Mucosa of descending colon (tissue), 3 donors: Measurements from ENCODE around the gene CA5A. TPM values are rescaled to one million over a fixed set of nuclear protein-coding genes. Genes with fewer than 3 reads are reported as not detected.
"Not testable (repeated sequence)": the region's sequence is repeated elsewhere in the genome, so short reads cannot be mapped to it uniquely, and the experiment has no call there.

ENCODE experiments used
- ATAC-seq: fragments of 200-7000 bp; cut with Tn5 transposase; one replicate; pipeline ENCODE4 v1.9.1; 2020; ENCODE audit warnings: mild to moderate bottlenecking, moderate library complexity
- DNase-seq, 3 donors: peaks; one replicate each; pipeline ENCODE4 v3.0.0-alpha.2; 2020
- H3K36me3 ChIP-seq: fragments of 200-600 bp; one replicate; pipeline ENCODE4 v1.8.0; 2021; ENCODE audit warnings: low read depth, mild to moderate bottlenecking
- H3K4me1 ChIP-seq: fragments of 200-600 bp; one replicate; pipeline ENCODE4 v1.8.0; 2021; ENCODE audit warnings: low read depth, mild to moderate bottlenecking
- H3K4me3 ChIP-seq: fragments of 200-600 bp; one replicate; pipeline ENCODE4 v1.8.0; 2021; ENCODE audit warnings: mild to moderate bottlenecking
- H3K9me3 ChIP-seq: fragments of 200-600 bp; one replicate; pipeline ENCODE4 v1.8.0; 2021; ENCODE audit warnings: mild to moderate bottlenecking
- intact Hi-C, 2 donors: fragments of 100-400 bp; cut with DNase I in 1 of 2; cut with micrococcal nuclease in 1 of 2; formaldehyde crosslinking; loops; one replicate each; pipeline versions ENCODE4 v1.11.0 to v1.11.1; 2022; cut with DNase I, micrococcal nuclease
- total RNA-seq, 3 donors: library from RNA; stranded (reverse); fragmentation: NEBNext Ultra II Directional in 2 of 3; extraction: Animal tissue kit (Norgen Biotek cat#: 25700) in 2 of 3; gene quantifications; one replicate each; pipeline versions ENCODE4 v1.2.1 to v1.2.4, GENCODE V29; 2021 to 2023
- TF ChIP-seq, protein P1 (sequence below): fragments of 200-600 bp; IDR thresholded peaks from one replicate; pipeline ENCODE4 v1.8.0; 2022; ENCODE audit warnings: antibody characterized with exemption, mild to moderate bottlenecking
- donor health status: DM: no; HTN: no; CAD: no; lungs with moderate emphysema.
- donor health status: DM: no; HTN: no; CAD: no.
- donor health status: DM: no; HTN: yes; CAD: no.

Gene CA5A
- total RNA-seq, 3 donors from 2014 or later, result 0.05 to 0.25 TPM; not detected in 1

DNA sequence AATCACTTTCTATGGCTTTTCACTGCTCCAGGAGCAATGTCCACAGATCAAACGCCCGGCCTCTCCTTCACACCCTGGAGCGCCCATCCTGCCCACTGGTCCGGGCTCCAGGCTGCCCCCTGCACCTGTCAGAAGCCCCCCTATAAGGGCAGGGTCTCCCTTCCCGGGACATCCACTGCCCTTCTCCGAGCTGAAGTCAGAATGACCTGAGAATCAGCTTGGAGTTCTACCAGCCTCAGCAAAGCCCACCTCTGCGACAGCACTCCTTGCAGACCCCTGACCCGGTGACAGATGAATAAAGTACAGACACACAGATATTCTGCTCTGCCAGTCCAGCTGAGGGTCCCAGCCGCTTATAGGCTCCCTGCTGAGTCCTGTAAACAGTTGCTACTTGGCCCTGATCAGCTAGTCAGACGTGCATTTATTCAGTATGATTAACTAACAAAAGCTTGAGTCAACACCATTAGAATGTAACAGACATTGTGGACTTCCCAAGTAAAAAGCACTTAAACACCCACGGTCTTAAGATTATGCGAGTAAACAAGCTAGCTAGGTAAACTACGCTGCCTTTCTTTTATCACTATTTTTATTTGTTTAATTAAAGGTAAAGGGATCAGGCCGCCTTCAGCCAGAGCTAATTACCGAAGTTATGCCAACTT lies 71.9 kb downstream of the CA5A start:
- no peak for ATAC-seq
- intact Hi-C loops, result no loop called here
- Histone ChIP-seq H3K36me3 (no peaks in the 10 kb centered on the region), H3K4me3 (no peak overlapping the region), H3K4me1 (no peaks in the 10 kb centered on the region), H3K9me3 (no peaks in the 10 kb centered on the region)
- TF ChIP-seq, protein P1, sequence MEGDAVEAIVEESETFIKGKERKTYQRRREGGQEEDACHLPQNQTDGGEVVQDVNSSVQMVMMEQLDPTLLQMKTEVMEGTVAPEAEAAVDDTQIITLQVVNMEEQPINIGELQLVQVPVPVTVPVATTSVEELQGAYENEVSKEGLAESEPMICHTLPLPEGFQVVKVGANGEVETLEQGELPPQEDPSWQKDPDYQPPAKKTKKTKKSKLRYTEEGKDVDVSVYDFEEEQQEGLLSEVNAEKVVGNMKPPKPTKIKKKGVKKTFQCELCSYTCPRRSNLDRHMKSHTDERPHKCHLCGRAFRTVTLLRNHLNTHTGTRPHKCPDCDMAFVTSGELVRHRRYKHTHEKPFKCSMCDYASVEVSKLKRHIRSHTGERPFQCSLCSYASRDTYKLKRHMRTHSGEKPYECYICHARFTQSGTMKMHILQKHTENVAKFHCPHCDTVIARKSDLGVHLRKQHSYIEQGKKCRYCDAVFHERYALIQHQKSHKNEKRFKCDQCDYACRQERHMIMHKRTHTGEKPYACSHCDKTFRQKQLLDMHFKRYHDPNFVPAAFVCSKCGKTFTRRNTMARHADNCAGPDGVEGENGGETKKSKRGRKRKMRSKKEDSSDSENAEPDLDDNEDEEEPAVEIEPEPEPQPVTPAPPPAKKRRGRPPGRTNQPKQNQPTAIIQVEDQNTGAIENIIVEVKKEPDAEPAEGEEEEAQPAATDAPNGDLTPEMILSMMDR, result no peak
- no peak for DNase-seq

DNA sequence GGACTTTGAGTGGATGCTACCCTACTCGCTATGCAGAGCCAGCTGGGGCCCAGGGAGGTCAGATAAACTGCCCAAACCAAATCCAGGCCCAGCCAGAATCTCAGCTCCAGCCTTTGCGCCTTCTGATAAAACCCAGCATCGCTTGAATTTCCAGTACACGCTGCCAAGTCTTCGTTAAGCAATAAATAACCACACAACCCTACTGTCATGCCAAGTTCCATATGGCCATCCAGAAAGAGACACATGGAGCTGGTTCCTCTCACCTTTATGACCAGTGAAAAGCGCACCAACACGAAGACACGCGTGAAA lies 73.0 kb downstream of the CA5A start:
- intact Hi-C loops, H3K4me1 ChIP-seq, DNase-seq, H3K4me3 ChIP-seq, ATAC-seq, H3K9me3 ChIP-seq, H3K36me3 ChIP-seq: not testable (repeated sequence)

DNA sequence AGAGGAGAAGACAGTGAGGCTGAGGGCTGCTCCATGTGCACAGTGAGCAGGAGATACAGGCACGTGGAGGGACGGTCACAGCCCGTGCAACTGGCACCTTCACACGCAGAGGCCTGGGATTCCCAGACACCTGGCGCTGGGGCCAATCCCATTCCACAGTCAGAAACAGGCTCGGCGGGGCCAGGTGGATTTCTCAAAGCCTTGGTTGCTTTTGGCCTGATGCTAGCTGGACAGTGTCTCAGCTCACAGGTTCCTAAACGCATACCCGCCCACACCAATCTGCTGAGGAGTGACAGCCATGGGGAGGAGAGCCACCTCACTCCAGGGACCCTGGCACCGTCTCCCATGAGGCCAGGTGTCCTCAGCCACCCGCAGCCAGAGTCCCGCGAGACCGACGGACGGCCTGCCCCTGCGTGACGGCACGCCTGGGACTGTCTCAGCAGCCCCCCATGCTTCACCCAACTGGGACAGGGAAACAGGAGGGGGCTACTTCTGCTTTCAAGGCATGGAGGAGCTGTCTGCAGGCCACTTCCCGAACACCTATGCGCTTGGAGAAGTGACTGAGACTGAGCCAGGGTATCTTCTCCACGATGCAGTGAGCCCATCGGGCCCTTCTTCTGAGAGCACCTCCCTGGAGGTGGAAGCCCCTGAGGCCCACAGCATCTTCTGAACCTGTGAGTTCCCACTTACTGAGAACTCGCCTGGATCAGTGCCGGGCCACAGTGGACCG lies 73.6 kb downstream of the CA5A start:
- H3K36me3 ChIP-seq, H3K4me1 ChIP-seq, H3K9me3 ChIP-seq, H3K4me3 ChIP-seq, ATAC-seq, intact Hi-C loops, DNase-seq: not testable (repeated sequence)

DNA sequence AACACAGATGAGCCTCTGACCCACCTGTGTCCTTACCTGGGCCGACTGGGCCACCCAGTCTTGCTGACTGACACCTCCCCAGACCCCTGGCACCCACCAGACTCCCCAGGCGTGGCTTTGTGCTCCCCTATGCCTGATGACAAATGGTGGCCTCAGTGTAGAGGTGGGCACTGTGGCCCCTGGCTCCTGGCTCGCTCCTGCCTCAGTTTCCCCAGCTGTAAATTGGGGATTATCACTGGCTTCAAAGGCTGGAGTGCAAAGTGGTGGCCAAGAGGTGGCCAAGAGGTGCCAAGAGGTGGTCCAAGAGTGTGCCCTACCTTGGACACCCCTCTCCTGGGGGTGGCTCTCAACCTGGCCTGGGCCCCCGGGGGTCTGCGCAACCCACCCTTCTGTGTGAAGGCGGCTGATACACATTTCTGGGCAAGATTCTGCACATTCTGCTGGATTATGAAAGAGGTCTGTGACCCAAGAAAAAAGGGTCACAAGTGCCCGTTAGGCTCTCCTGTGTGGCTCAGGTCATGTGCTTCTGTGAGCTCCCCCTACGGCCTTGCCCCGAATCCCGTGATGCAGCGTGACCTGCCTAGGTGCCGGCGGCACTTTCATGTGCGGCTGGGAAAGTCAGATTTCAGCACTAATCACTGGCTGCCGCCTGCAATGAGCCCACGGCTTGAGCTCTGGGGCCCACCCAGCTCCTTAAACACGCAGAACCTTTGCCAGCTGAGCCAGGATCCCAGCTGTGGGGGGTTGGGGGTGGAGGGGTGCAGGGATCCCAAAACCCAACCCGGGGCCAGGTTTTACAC lies 74.8 kb downstream of the CA5A start:
- DNase-seq, ATAC-seq, H3K9me3 ChIP-seq, H3K4me1 ChIP-seq, intact Hi-C loops, H3K36me3 ChIP-seq, H3K4me3 ChIP-seq: not testable (repeated sequence)

DNA sequence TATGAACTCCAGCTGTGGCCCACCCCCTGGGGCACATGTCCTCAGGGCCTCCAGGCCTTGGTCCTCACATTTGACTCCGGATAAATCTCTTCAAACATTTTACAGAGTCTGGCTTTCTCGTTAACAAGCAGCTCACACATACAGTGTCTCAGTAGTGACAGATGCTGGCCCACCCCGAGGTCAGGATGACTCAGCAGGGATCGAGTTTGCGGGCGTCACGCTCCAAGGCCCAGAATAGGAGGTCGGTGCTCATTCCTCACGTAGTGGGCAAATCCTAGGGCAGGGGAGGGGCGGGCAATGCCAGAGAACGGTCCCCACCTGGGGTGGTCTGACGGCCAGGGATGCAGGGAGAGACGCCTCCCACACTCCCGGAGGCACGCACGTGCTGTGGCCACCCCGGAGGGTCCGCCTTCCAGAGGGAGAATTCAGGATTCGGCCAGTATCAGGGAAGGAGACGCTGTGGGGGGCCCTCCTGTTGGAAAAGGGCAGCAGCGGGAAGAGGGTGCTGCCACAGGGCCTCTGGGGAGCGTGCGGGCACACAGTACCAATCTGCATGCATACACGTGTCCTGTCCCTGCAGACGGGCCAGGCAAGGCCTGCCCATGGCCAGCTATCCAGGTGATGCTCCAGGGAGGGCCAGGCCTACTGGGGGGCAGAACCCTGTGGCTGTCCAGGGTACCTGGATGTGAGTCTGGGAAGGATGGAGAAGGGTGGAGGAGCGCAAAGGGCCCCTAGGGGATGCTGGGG lies 75.6 kb downstream of the CA5A start:
- TF ChIP-seq, protein P1, result no peak
- Histone ChIP-seq H3K4me3 (no peak overlapping the region), H3K4me1 (peaks cover 6% of the 10 kb centered on the region), H3K36me3 (no peaks in the 10 kb centered on the region), H3K9me3 (no peaks in the 10 kb centered on the region)
- ATAC-seq (no peak), DNase-seq (peak in 1 of 3 donors; percentile 47)
- intact Hi-C loops, result no loop called here

DNA sequence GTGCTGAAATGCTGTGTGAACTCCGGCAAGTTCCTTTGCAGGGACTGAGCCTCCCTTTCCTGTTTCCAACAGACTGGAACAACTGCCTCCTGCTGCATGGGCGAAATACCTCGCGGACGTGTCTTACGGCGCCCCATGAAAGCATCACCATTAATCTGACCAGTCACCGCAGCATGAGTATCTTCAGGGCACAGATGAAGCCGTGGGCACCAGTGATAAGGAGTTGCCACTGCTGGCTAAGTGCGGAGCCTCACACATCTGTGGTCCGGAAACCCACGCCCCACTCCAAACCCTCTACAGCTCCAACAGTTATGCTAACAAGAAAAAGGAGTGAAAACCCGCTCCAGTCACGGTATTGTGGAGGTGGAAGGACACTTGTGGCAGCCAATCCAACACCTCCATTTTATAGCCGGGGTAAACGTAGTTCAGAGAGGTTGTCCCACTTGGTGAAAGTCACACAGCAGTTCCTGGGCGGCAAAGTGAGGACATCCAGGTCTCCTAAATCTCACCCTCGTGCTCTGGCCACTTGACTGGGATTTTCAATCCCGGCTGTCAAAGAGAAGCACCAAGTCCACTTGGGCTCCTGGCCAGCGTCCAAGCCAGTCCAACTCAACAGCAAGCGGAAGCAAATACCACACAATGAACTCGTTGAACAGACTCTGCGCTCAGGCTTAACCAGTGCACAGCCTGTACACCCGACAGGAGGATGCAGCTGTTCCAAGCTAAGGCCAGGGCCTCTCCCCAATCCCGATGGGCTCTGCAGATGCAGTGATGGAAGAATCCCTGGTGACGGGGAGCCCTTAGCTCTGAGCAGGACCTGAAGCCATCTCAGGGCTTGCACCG lies 78.0 kb downstream of the CA5A start:
- H3K4me1 ChIP-seq, result peaks cover 12% of the 10 kb centered on the region
- DNase-seq, result peak in 1 of 3 donors; percentile 36
- H3K4me3 ChIP-seq, ATAC-seq, H3K9me3 ChIP-seq, intact Hi-C loops, H3K36me3 ChIP-seq: not testable (repeated sequence)

DNA sequence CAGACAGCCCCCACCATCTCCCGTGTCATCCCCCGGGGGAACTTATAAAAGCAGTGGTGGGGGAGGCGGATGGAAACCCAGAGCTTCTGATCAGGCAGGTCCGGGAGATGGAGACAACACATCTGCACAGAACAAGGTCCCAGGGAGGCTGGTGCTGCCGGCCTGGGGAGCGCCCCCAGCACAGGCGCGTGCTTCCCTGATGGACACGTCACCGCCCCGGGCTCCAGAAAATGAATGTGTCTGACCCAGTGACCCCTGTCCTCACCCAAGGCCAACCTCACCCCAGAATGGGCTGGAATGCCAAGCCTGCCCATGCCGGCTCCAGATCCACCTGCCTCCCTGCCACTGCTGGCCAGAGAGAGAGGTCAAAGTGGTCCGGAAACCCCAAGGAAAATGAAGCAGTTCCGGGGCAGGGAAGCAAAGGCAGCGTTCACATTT lies 79.5 kb downstream of the CA5A start:
- DNase-seq (no peak), ATAC-seq (no peak)
- peaks cover 17% of the 10 kb centered on the region for H3K4me1 ChIP-seq
- TF ChIP-seq, protein P1, result no peak
- intact Hi-C loops, result no loop called here
- H3K9me3 ChIP-seq, result no peaks in the 10 kb centered on the region
- no peak overlapping the region for H3K4me3 ChIP-seq
- H3K36me3 ChIP-seq, result no peaks in the 10 kb centered on the region
